WTC11 (cell line): ENCODE measurements around the gene DCLK1. TPM values are rescaled to one million over a fixed set of nuclear protein-coding genes. Genes with fewer than 3 reads are reported as not detected.
A peak's percentile ranks its signal among the peaks of the same experiment; 100 is the strongest.

Experiments used
- ATAC-seq: fragments of 200-7000 bp; cut with Tn5 transposase; 2 replicates; pipeline ENCODE4 v1.10.0; 2021; ENCODE audit warnings: mild to moderate bottlenecking, moderate library complexity
- CTCF ChIA-PET: fragments of 300-600 bp; sonication (Branson Sonifier 250); formaldehyde crosslinking; loops from one replicate; lab custom pipeline; 2021; ENCODE audit warnings: antibody characterized with exemption; lab: Charles Lee
- POLR2A ChIA-PET: fragments of 350-600 bp; sonication (Branson Sonifier 250); formaldehyde crosslinking; loops from one replicate; lab custom pipeline; 2021; ENCODE audit warnings: antibody characterized with exemption; lab: Charles Lee
- DNase-seq: peaks from one replicate; pipeline ENCODE4 v3.0.0; 2021; ENCODE audit warnings: low spot score
- H3K27ac Mint-ChIP-seq: 2 replicates; pipeline ENCODE4 v1.8.0; 2021; ENCODE audit warnings: mixed read lengths
- H3K27me3 Mint-ChIP-seq: 2 replicates; pipeline ENCODE4 v1.8.0; 2021; ENCODE audit warnings: low read depth, mild to moderate bottlenecking, moderate library complexity, mixed read lengths
- H3K36me3 Mint-ChIP-seq: 2 replicates; pipeline ENCODE4 v1.8.0; 2021; ENCODE audit warnings: mixed read lengths
- H3K4me1 Mint-ChIP-seq: 2 replicates; pipeline ENCODE4 v1.8.0; 2022; ENCODE audit warnings: mixed read lengths
- H3K4me3 Mint-ChIP-seq: 2 replicates; pipeline ENCODE4 v1.8.0; 2021; ENCODE audit warnings: mild to moderate bottlenecking, moderate library complexity, mixed read lengths
- H3K9me3 Mint-ChIP-seq: 2 replicates; pipeline ENCODE4 v1.8.0; 2021; ENCODE audit warnings: mixed read lengths
- EMX1 ChIP-seq: fragments of 250-450 bp; sonication (Bioruptor Pico); IDR thresholded peaks from 2 replicates; pipeline ENCODE4 v1.8.0; 2021; ENCODE audit warnings: mild to moderate bottlenecking
- FOXK1 ChIP-seq: sonication (generic); formaldehyde crosslinking; IDR thresholded peaks from 2 replicates; pipeline ENCODE4 v1.8.0; 2022; ENCODE audit warnings: mild to moderate bottlenecking, moderate library complexity, missing genetic modification reagents
- NFYB ChIP-seq: sonication (generic); formaldehyde crosslinking; conservative IDR thresholded peaks from 2 replicates; pipeline ENCODE4 v1.8.0; 2022; ENCODE audit warnings: low read depth, missing genetic modification reagents
- RELA ChIP-seq: sonication (generic); formaldehyde crosslinking; IDR thresholded peaks from 2 replicates; pipeline ENCODE4 v1.8.1; 2022; ENCODE audit warnings: missing genetic modification reagents, mild to moderate bottlenecking, borderline replicate concordance
- SOX15 ChIP-seq: fragments of 250-450 bp; sonication (Bioruptor Pico); IDR thresholded peaks from 2 replicates; pipeline ENCODE4 v1.9.0; 2021; ENCODE audit warnings: mild to moderate bottlenecking
- TCF7 ChIP-seq: sonication (generic); formaldehyde crosslinking; IDR thresholded peaks from 2 replicates; pipeline ENCODE4 v1.8.0; 2022; ENCODE audit warnings: mild to moderate bottlenecking, low read depth, missing genetic modification reagents, moderate library complexity
- TEAD4 ChIP-seq: sonication (generic); formaldehyde crosslinking; IDR thresholded peaks from 2 replicates; pipeline ENCODE4 v1.8.0; 2022; ENCODE audit warnings: mild to moderate bottlenecking, missing genetic modification reagents
- TP53 ChIP-seq: sonication (generic); formaldehyde crosslinking; IDR thresholded peaks from 2 replicates; pipeline ENCODE4 v1.8.1; 2023; ENCODE audit warnings: mild to moderate bottlenecking, missing genetic modification reagents
- ZNF121 ChIP-seq: sonication (generic); formaldehyde crosslinking; IDR thresholded peaks from 2 replicates; pipeline ENCODE4 v1.8.0; 2023; ENCODE audit warnings: missing genetic modification reagents
- ZNF671 ChIP-seq: fragments of 250-450 bp; sonication (Bioruptor Pico); IDR thresholded peaks from 2 replicates; pipeline ENCODE4 v1.8.0; 2021; ENCODE audit warnings: mild to moderate bottlenecking
- total RNA-seq: library from RNA; stranded (reverse); gene quantifications from 3 replicates; pipeline ENCODE4 v1.2.3, GENCODE V29; 2021
- TF ChIP-seq, protein P1 (sequence below): sonication (generic); formaldehyde crosslinking; IDR thresholded peaks from 2 replicates; pipeline ENCODE4 v1.8.1; 2023; ENCODE audit warnings: mild to moderate bottlenecking, missing genetic modification reagents, moderate library complexity
- TF ChIP-seq, protein P2 (sequence below): sonication (generic); formaldehyde crosslinking; conservative IDR thresholded peaks from 2 replicates; pipeline ENCODE4 v1.8.1; 2023; ENCODE audit warnings: mild to moderate bottlenecking, low read depth, missing genetic modification reagents, moderate library complexity
- TF ChIP-seq, protein P3 (sequence below): sonication (generic); formaldehyde crosslinking; IDR thresholded peaks from 2 replicates; pipeline ENCODE4 v1.8.1; 2022; ENCODE audit warnings: missing genetic modification reagents, borderline replicate concordance
- TF ChIP-seq, protein P4 (sequence below): fragments of 250-450 bp; sonication (Bioruptor Pico); IDR thresholded peaks from 2 replicates; pipeline ENCODE4 v1.8.0; 2021; ENCODE audit warnings: mild to moderate bottlenecking
- TF ChIP-seq, protein P5 (sequence below): sonication (generic); formaldehyde crosslinking; IDR thresholded peaks from 2 replicates; pipeline ENCODE4 v1.8.1; 2023; ENCODE audit warnings: mild to moderate bottlenecking, missing genetic modification reagents, moderate library complexity
- TF ChIP-seq, protein P6 (sequence below): sonication (generic); formaldehyde crosslinking; IDR thresholded peaks from 2 replicates; pipeline ENCODE4 v1.8.0; 2022; ENCODE audit warnings: mild to moderate bottlenecking, missing genetic modification reagents
- TF ChIP-seq, protein P7 (sequence below): sonication (generic); formaldehyde crosslinking; IDR thresholded peaks from 2 replicates; pipeline ENCODE4 v1.8.1; 2023; ENCODE audit warnings: mild to moderate bottlenecking, missing genetic modification reagents, borderline replicate concordance
- TF ChIP-seq, protein P8 (sequence below): sonication (generic); formaldehyde crosslinking; IDR thresholded peaks from 2 replicates; pipeline ENCODE4 v1.8.0; 2023; ENCODE audit warnings: missing genetic modification reagents

Gene DCLK1
- total RNA-seq, 1 experiment from 2014 or later, result 18.5 TPM

DNA sequence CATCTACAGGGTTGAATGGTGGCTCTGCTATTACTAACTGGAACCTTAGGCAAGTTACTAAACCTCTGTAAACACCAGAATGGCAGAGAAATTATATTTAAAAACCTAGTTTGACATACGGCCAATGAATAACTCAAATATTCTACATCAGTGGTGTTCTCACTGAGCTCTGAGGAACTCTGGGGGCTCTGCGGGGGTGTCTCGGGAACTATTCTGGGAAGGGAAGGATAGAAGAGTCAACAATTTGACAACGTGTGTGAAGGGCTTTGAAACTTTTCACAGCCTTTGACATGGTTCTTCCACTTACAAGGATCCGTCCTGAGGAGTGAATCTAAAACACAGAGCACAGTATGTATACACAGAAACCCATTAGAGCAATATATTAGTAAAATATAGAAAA lies 44.4 kb upstream of the DCLK1 start:
- no peak for TF ChIP-seq ZNF121 (CRISPR knock-in tag)
- TF ChIP-seq, protein P1, sequence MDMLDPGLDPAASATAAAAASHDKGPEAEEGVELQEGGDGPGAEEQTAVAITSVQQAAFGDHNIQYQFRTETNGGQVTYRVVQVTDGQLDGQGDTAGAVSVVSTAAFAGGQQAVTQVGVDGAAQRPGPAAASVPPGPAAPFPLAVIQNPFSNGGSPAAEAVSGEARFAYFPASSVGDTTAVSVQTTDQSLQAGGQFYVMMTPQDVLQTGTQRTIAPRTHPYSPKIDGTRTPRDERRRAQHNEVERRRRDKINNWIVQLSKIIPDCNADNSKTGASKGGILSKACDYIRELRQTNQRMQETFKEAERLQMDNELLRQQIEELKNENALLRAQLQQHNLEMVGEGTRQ (CRISPR knock-in tag), result no peak
- TF ChIP-seq, protein P2, sequence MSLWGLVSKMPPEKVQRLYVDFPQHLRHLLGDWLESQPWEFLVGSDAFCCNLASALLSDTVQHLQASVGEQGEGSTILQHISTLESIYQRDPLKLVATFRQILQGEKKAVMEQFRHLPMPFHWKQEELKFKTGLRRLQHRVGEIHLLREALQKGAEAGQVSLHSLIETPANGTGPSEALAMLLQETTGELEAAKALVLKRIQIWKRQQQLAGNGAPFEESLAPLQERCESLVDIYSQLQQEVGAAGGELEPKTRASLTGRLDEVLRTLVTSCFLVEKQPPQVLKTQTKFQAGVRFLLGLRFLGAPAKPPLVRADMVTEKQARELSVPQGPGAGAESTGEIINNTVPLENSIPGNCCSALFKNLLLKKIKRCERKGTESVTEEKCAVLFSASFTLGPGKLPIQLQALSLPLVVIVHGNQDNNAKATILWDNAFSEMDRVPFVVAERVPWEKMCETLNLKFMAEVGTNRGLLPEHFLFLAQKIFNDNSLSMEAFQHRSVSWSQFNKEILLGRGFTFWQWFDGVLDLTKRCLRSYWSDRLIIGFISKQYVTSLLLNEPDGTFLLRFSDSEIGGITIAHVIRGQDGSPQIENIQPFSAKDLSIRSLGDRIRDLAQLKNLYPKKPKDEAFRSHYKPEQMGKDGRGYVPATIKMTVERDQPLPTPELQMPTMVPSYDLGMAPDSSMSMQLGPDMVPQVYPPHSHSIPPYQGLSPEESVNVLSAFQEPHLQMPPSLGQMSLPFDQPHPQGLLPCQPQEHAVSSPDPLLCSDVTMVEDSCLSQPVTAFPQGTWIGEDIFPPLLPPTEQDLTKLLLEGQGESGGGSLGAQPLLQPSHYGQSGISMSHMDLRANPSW (CRISPR knock-in tag), result no peak
- no peak for TF ChIP-seq EMX1
- TF ChIP-seq SOX15 (CRISPR knock-in tag), result no peak
- Mint-ChIP-seq H3K9me3 (peaks cover 5% of the 10 kb centered on the region), H3K27ac (no peak overlapping the region), H3K4me1 (peaks cover 26% of the 10 kb centered on the region), H3K27me3 (no peaks in the 10 kb centered on the region), H3K36me3 (peaks cover 8% of the 10 kb centered on the region), H3K4me3 (no peak overlapping the region)
- ChIA-PET CTCF (no interaction called here), POLR2A (no interaction called here)
- DNase-seq (no peak), ATAC-seq (no peak)

DNA sequence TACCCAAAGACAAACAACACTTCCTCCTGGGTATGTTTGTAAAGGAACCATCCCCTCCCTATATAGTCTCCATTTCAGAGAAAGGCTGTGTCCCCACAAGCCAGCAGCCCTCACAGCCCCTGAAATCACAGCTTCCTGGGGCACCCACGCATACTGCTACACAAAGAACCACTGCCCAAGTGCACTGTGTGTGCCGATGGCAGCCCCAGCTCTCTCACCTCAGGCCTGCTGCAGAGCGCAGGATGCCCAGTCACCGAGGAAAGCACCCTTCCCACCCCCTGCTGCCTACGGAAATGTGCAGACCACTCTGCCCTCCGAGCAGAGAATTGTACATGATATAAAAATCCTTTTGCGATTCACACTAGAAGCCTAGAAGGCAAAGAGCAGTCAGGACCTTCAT lies 43.7 kb upstream of the DCLK1 start:
- ATAC-seq (peak; percentile 47), DNase-seq (no peak)
- ChIA-PET CTCF (no interaction called here), POLR2A (no interaction called here)
- H3K27ac Mint-ChIP-seq, result peak overlapping the region; percentile 20; the same call in 1 of the 2 replicates
- H3K27me3 Mint-ChIP-seq, result no peaks in the 10 kb centered on the region
- peaks cover 8% of the 10 kb centered on the region for H3K36me3 Mint-ChIP-seq
- H3K9me3 Mint-ChIP-seq, result peaks cover 5% of the 10 kb centered on the region
- H3K4me1 Mint-ChIP-seq, result peaks cover 26% of the 10 kb centered on the region
- H3K4me3 Mint-ChIP-seq, result no peak overlapping the region
- TF ChIP-seq ZNF121 (CRISPR knock-in tag), result no peak

DNA sequence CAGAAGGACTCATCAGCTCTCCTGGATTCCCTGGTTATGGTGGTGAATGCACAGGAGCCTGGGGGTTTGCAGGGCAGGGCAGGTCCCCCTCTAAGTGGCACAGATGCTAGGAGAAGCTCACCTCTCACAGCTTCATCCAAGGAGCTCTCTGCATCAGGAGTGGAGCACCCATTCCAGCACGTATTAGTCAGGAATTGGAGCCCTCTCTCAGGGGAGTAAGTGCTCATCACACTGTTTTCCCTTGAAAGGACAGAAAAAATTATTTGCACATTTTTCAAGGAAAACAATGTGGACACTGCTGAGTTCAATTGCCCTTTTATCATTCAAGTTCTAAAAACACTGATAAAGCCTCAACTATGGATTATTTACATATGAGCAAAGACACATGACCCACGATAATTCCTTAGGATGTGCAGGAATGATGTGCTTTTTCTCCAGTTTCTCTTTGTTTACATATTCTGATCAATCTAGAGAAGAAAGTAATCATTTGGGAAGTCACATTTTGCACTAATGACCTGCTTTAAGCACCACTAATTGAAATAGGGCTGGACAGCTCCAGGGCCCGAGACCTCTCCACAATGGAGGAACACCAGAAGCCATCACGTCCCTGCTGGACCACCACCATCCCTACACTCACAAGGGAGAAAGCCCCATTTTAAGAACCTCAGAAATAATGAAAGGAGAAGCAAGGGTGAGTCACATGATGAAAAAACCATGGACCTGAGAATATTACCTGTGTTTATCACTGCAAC lies 42.6 kb upstream of the DCLK1 start:
- ChIA-PET POLR2A (no interaction called here), CTCF (no interaction called here)
- H3K4me3 Mint-ChIP-seq, result no peak overlapping the region
- H3K9me3 Mint-ChIP-seq, result no peaks in the 10 kb centered on the region; the same call in 1 of the 2 replicates
- no peaks in the 10 kb centered on the region for H3K27me3 Mint-ChIP-seq
- H3K4me1 Mint-ChIP-seq, result peaks cover 26% of the 10 kb centered on the region
- H3K36me3 Mint-ChIP-seq, result peaks cover 4% of the 10 kb centered on the region
- ATAC-seq (no peak), DNase-seq (no peak)
- H3K27ac Mint-ChIP-seq, result no peak overlapping the region
- TF ChIP-seq RELA (CRISPR knock-in tag) (no peak), EMX1 (no peak), FOXK1 (CRISPR knock-in tag) (no peak), TCF7 (CRISPR knock-in tag) (no peak), TP53 (CRISPR knock-in tag) (no peak), NFYB (no peak), ZNF671 (no peak), TEAD4 (CRISPR knock-in tag) (no peak)
- TF ChIP-seq, protein P3, sequence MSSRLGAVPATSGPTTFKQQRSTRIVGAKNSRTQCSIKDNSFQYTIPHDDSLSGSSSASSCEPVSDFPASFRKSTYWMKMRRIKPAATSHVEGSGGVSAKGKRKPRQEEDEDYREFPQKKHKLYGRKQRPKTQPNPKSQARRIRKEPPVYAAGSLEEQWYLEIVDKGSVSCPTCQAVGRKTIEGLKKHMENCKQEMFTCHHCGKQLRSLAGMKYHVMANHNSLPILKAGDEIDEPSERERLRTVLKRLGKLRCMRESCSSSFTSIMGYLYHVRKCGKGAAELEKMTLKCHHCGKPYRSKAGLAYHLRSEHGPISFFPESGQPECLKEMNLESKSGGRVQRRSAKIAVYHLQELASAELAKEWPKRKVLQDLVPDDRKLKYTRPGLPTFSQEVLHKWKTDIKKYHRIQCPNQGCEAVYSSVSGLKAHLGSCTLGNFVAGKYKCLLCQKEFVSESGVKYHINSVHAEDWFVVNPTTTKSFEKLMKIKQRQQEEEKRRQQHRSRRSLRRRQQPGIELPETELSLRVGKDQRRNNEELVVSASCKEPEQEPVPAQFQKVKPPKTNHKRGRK, result no peak
- TF ChIP-seq, protein P4, sequence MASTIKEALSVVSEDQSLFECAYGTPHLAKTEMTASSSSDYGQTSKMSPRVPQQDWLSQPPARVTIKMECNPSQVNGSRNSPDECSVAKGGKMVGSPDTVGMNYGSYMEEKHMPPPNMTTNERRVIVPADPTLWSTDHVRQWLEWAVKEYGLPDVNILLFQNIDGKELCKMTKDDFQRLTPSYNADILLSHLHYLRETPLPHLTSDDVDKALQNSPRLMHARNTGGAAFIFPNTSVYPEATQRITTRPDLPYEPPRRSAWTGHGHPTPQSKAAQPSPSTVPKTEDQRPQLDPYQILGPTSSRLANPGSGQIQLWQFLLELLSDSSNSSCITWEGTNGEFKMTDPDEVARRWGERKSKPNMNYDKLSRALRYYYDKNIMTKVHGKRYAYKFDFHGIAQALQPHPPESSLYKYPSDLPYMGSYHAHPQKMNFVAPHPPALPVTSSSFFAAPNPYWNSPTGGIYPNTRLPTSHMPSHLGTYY (CRISPR knock-in tag), result no peak
- TF ChIP-seq, protein P5, sequence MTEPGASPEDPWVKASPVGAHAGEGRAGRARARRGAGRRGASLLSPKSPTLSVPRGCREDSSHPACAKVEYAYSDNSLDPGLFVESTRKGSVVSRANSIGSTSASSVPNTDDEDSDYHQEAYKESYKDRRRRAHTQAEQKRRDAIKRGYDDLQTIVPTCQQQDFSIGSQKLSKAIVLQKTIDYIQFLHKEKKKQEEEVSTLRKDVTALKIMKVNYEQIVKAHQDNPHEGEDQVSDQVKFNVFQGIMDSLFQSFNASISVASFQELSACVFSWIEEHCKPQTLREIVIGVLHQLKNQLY, result no peak
- TF ChIP-seq, protein P6, sequence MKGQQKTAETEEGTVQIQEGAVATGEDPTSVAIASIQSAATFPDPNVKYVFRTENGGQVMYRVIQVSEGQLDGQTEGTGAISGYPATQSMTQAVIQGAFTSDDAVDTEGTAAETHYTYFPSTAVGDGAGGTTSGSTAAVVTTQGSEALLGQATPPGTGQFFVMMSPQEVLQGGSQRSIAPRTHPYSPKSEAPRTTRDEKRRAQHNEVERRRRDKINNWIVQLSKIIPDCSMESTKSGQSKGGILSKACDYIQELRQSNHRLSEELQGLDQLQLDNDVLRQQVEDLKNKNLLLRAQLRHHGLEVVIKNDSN, result no peak
- TF ChIP-seq, protein P7, sequence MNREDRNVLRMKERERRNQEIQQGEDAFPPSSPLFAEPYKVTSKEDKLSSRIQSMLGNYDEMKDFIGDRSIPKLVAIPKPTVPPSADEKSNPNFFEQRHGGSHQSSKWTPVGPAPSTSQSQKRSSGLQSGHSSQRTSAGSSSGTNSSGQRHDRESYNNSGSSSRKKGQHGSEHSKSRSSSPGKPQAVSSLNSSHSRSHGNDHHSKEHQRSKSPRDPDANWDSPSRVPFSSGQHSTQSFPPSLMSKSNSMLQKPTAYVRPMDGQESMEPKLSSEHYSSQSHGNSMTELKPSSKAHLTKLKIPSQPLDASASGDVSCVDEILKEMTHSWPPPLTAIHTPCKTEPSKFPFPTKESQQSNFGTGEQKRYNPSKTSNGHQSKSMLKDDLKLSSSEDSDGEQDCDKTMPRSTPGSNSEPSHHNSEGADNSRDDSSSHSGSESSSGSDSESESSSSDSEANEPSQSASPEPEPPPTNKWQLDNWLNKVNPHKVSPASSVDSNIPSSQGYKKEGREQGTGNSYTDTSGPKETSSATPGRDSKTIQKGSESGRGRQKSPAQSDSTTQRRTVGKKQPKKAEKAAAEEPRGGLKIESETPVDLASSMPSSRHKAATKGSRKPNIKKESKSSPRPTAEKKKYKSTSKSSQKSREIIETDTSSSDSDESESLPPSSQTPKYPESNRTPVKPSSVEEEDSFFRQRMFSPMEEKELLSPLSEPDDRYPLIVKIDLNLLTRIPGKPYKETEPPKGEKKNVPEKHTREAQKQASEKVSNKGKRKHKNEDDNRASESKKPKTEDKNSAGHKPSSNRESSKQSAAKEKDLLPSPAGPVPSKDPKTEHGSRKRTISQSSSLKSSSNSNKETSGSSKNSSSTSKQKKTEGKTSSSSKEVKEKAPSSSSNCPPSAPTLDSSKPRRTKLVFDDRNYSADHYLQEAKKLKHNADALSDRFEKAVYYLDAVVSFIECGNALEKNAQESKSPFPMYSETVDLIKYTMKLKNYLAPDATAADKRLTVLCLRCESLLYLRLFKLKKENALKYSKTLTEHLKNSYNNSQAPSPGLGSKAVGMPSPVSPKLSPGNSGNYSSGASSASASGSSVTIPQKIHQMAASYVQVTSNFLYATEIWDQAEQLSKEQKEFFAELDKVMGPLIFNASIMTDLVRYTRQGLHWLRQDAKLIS (CRISPR knock-in tag), result no peak
- TF ChIP-seq, protein P8, sequence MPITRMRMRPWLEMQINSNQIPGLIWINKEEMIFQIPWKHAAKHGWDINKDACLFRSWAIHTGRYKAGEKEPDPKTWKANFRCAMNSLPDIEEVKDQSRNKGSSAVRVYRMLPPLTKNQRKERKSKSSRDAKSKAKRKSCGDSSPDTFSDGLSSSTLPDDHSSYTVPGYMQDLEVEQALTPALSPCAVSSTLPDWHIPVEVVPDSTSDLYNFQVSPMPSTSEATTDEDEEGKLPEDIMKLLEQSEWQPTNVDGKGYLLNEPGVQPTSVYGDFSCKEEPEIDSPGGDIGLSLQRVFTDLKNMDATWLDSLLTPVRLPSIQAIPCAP (CRISPR knock-in tag), result no peak
